PFSK-1 (cell line): Measurements from ENCODE around the gene PHLDA1.

Experiments
- FOXP2 ChIP-seq: optimal IDR thresholded peaks from 2 replicates; pipeline ENCODE3; 2011; ENCODE audit warnings: borderline replicate concordance, control low read depth, inconsistent platforms; ENCODE audit not compliant: insufficient read depth; ENCODE audit errors: extremely low read length, extremely low read depth
- POLR2AphosphoS5 ChIP-seq: IDR thresholded peaks from 2 replicates; pipeline ENCODE4 v1.6.1; 2012; ENCODE audit warnings: low read depth, mild to moderate bottlenecking, control low read depth, low read length, moderate library complexity
- SIN3A ChIP-seq: IDR thresholded peaks from 2 replicates; pipeline ENCODE4 v1.6.1; 2012; ENCODE audit warnings: mild to moderate bottlenecking, low read length, moderate library complexity, borderline replicate concordance; ENCODE audit not compliant: insufficient read depth
- TAF1 ChIP-seq: IDR thresholded peaks from 2 replicates; pipeline ENCODE4 v1.6.1; 2012; ENCODE audit warnings: low read length, control low read depth, borderline replicate concordance; ENCODE audit not compliant: insufficient read depth
- TF ChIP-seq, protein P1 (sequence below), 2 experiments: IDR thresholded peaks; 2 replicates each; pipeline versions ENCODE4 v1.6.1 to v1.8.0; 2011 to 2012; ENCODE audit warnings: low read depth in 2 of 2, low read length in 2 of 2, control low read depth in 1 of 2, inconsistent platforms in 1 of 2, mild to moderate bottlenecking in 1 of 2, moderate library complexity in 1 of 2; ENCODE audit not compliant: insufficient read depth in 1 of 2

The PHLDA1 gene

GRCh38 chr12:75997658-75998057, 33.9 kb downstream of the PHLDA1 start:
- TF ChIP-seq TAF1 (no peak), FOXP2 (no peak), SIN3A (no peak), POLR2AphosphoS5 (no peak)
- TF ChIP-seq, protein P1, sequence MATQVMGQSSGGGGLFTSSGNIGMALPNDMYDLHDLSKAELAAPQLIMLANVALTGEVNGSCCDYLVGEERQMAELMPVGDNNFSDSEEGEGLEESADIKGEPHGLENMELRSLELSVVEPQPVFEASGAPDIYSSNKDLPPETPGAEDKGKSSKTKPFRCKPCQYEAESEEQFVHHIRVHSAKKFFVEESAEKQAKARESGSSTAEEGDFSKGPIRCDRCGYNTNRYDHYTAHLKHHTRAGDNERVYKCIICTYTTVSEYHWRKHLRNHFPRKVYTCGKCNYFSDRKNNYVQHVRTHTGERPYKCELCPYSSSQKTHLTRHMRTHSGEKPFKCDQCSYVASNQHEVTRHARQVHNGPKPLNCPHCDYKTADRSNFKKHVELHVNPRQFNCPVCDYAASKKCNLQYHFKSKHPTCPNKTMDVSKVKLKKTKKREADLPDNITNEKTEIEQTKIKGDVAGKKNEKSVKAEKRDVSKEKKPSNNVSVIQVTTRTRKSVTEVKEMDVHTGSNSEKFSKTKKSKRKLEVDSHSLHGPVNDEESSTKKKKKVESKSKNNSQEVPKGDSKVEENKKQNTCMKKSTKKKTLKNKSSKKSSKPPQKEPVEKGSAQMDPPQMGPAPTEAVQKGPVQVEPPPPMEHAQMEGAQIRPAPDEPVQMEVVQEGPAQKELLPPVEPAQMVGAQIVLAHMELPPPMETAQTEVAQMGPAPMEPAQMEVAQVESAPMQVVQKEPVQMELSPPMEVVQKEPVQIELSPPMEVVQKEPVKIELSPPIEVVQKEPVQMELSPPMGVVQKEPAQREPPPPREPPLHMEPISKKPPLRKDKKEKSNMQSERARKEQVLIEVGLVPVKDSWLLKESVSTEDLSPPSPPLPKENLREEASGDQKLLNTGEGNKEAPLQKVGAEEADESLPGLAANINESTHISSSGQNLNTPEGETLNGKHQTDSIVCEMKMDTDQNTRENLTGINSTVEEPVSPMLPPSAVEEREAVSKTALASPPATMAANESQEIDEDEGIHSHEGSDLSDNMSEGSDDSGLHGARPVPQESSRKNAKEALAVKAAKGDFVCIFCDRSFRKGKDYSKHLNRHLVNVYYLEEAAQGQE (IDR thresholded peaks at IDR 0.05; ENCODE audit: insufficient read depth in 1 of 2, low read depth in 2 of 2, low read length in 2 of 2), result no peak

DNA sequence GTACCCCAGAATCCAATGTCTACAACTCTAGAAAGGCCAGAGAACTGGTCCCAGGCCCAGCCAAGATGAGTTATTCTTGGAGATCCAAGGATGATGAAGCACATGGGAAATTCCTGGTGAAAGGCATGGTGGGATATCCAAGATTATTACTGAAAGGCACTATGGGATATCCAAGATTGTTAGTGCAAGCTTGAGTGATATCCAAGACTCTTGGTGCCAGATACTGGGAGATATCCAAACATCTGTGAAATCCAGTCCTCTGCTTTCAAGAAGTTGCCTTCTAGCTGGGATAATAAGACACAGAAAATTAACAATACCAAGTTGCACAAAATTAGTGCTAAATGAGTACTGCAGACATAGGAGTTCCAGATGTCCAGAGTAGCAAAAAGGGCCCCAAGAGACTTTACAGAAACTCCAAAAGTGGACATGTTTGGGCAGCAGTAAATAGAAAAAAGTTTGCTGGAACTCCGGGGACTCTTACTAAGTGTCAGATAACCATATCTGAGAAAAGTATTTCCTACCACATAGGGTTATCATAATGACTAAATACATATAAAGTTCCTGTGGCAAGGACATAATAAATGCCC, 34.6 kb downstream of the PHLDA1 start:
- TF ChIP-seq FOXP2, result no peak
- TF ChIP-seq, protein P1 (IDR thresholded peaks at IDR 0.05; ENCODE audit: insufficient read depth in 1 of 2, low read depth in 2 of 2, low read length in 2 of 2), result no peak
- TF ChIP-seq SIN3A, result no peak
- TF ChIP-seq TAF1, result no peak
- TF ChIP-seq POLR2AphosphoS5, result no peak

DNA sequence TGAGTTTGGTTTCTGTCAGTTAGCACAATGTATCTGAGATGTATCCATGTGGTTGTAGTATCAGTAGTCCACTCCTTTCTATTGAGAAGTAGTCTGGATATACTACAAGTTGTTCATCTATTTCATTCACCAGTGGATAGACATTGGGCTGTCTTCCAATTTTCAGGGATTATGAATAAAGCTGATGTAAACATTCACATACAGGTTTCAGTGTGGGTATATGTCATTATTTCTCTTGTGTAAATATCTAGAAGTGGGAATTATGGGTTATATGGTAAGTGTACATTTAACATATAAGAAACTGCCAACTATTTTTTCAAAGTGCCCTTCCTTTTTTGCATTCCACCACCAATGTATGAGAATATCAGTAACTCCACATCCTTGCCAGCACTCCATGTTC, 35.9 kb downstream of the PHLDA1 start:
- TF ChIP-seq SIN3A (no peak), POLR2AphosphoS5 (no peak), TAF1 (no peak), FOXP2 (no peak)
- TF ChIP-seq, protein P1 (IDR thresholded peaks at IDR 0.05; ENCODE audit: insufficient read depth in 1 of 2, low read depth in 2 of 2, low read length in 2 of 2), result no peak

DNA sequence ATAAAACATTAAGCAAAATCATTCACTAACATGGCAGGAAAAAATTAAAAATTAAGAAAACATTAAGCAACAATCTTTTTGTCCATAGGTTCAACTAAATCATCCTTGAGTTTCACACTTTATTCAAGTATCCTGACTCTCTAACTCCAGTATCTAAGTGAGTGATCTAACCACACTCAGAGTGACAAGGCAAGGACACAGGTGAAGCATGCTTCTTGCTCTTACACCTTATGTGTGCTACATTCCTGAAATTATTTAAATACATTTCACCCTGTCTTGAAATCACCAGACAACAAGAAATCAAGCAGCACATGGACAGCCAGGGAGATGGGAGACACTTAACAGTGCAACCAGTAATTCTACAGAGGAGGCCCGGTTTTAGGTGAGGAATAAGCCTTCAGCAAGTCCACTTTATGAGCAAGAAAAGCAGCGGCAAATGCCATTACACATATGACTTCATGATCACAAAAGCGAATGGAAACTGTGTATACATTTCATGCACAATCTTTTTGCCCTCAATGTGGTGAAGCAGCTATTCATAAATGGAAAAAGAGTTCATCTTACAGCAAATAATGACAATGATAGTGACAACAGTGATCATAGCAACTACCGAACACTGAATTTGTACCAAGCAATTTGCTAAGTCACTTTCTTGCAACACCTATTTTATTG, 37.4 kb downstream of the PHLDA1 start:
- TF ChIP-seq, protein P1 (IDR thresholded peaks at IDR 0.05; ENCODE audit: insufficient read depth in 1 of 2, low read depth in 2 of 2, low read length in 2 of 2), result no peak
- TF ChIP-seq POLR2AphosphoS5 (no peak), FOXP2 (no peak), SIN3A (no peak), TAF1 (no peak)
